Ovary (tissue), 9 donors: ENCODE results near the gene SLC37A2. TPM values are rescaled to one million over a fixed set of nuclear protein-coding genes. Genes with fewer than 3 reads are reported as not detected.
A peak's percentile ranks its signal among the peaks of the same experiment; 100 is the strongest.

Experiments
- DNase-seq, 5 donors: peaks; one replicate each; pipeline ENCODE4 v3.0.0-alpha.2; 2019 to 2020
- H3K27ac ChIP-seq, 2 donors: fragments of 200-600 bp; one replicate each; pipeline versions ENCODE4 v1.5.1 to v1.8.0; 2019 to 2022
- H3K27me3 ChIP-seq: fragments of 200-600 bp; one replicate; pipeline ENCODE4 v1.8.0; 2022
- H3K36me3 ChIP-seq: fragments of 200-600 bp; sonication (generic); one replicate; pipeline ENCODE4 v1.5.1; 2019
- H3K4me1 ChIP-seq: one replicate; pipeline ENCODE4 v1.8.1; 2013; ENCODE audit warnings: mild to moderate bottlenecking, moderate library complexity; ENCODE audit not compliant: insufficient read depth
- H3K4me3 ChIP-seq: fragments of 200-600 bp; sonication (generic); one replicate; pipeline ENCODE4 v1.5.1; 2017
- H3K9me3 ChIP-seq, 2 donors: fragments of 200-600 bp in 1 of 2; sonication (generic) in 1 of 2; one replicate each; pipeline versions ENCODE4 v1.5.1 to v1.8.1; 2013 to 2019; ENCODE audit warnings: mild to moderate bottlenecking in 1 of 2, moderate library complexity in 1 of 2
- CTCF ChIP-seq, 3 donors: fragments of 450-650 bp in 2 of 3; fragments of 200-600 bp in 1 of 3; IDR thresholded peaks; one replicate each; pipeline versions ENCODE4 v1.5.1 to v1.8.0; 2016 to 2022; ENCODE audit warnings: antibody characterized with exemption in 3 of 3, mild to moderate bottlenecking in 1 of 3
- EP300 ChIP-seq: sonication (generic); formaldehyde crosslinking; IDR thresholded peaks from one replicate; pipeline ENCODE4 v1.6.1; 2017; ENCODE audit warnings: antibody characterized with exemption
- POLR2A ChIP-seq: fragments of 450-650 bp; IDR thresholded peaks from one replicate; pipeline ENCODE4 v1.6.1; 2017; ENCODE audit warnings: antibody characterized with exemption, mild to moderate bottlenecking, moderate library complexity
- WGBS, 3 donors: extraction: QIAGEN DNeasy Blood & Tissue Kit in 1 of 3; methylation state at CpG; one replicate each; pipeline versions ENCODE4 v1.1.5 to v1.1.7; 2013 to 2017; 5-methylcytosine and 5-hydroxymethylcytosine counted together
- intact Hi-C, 4 donors: fragments of 100-400 bp; cut with DNase I; formaldehyde crosslinking; loops; one replicate each; pipeline versions ENCODE4 v1.11.0 to v1.15.1; 2022 to 2023
- polyA plus RNA-seq, 2 donors: library from polyadenylated mRNA; stranded (reverse); fragments of 200-250 nt in 1 of 2; fragments of 350-450 nt in 1 of 2; fragmentation: Illumina TruSeq in 1 of 2; extraction: RNeasy Lipid Tissue Mini Kit (QIAGEN cat#74804) in 1 of 2; gene quantifications; one replicate each; pipeline ENCODE4 v1.2.3, GENCODE V29; 2013 to 2014
- total RNA-seq, 7 donors: library from RNA; depleted of rRNA in 2 of 7; stranded (reverse); fragments of >200 nt in 2 of 7; fragmentation: NEBNext Ultra II Directional in 3 of 7; extraction: Animal tissue kit (Norgen Biotek cat#: 25700) in 3 of 7; gene quantifications; one replicate each; pipeline versions ENCODE4 v1.1.0 to v1.2.4, GENCODE V29; 2016 to 2023
- donor health status: DM: no; HTN: no; CAD: no; lungs with moderate emphysema.
- donor health status: DM: no; HTN: no; CAD: no.
- donor health status: Bipolar disorder and iron deficiency.
- donor health status: DM: yes; HTN: yes; CAD: no.
- donor health status: DM: no; HTN: no; CAD: no.
- donor health status: DM: yes; HTN: yes; CAD: no.

Gene SLC37A2
- total and polyA plus RNA-seq, 9 donors, result 0.93 to 7.9 (median 2.2) TPM

- WGBS, 3 donors, result 52 to 58% (median 54%) methylated on average over 4 of the region's 4 CpGs
- Histone ChIP-seq H3K27ac (no peak overlapping the region), H3K9me3 (no peaks in the 10 kb centered on the region), H3K4me1 (peaks cover 5% of the 10 kb centered on the region), H3K27me3 (no peaks in the 10 kb centered on the region), H3K4me3 (peak overlapping the region; percentile 73), H3K36me3 (no peaks in the 10 kb centered on the region)
- no peak for TF ChIP-seq EP300
- TF ChIP-seq POLR2A, result no peak
- TF ChIP-seq CTCF (IDR thresholded peaks at IDR 0.05), result no peak
- DNase-seq, result no peak
- intact Hi-C loops, result loop anchor here in 1 of 4 donors (10.0 kb wide), 1 partner anchor 236 kb away; no protein-coding TSS in a partner anchor
These were observed 47.4 kb downstream of the SLC37A2 start for GRCh38 chr11:125110506-125110905.

- WGBS, 3 donors, result 0 to 1% (median 0%) methylated on average over 9 of the region's 9 CpGs
- Histone ChIP-seq H3K4me1 (peaks cover 5% of the 10 kb centered on the region), H3K4me3 (peak overlapping the region; percentile 73), H3K36me3 (no peaks in the 10 kb centered on the region), H3K27me3 (no peaks in the 10 kb centered on the region), H3K27ac (peak overlapping the region in 1 of 2 donors; percentile 51), H3K9me3 (no peaks in the 10 kb centered on the region)
- intact Hi-C loops, result loop anchor here in 1 of 4 donors (10.0 kb wide), 1 partner anchor 236 kb away; no protein-coding TSS in a partner anchor
- TF ChIP-seq CTCF (IDR thresholded peaks at IDR 0.05), result no peak
- no peak for TF ChIP-seq POLR2A
- TF ChIP-seq EP300, result no peak
- DNase-seq, result no peak
These were observed 47.9 kb downstream of the SLC37A2 start for GRCh38 chr11:125111001-125111342.

- Histone ChIP-seq H3K9me3 (no peaks in the 10 kb centered on the region), H3K4me3 (peak within 1 kb of the TSS; percentile 73), H3K27me3 (no peaks in the 10 kb centered on the region), H3K27ac (peak within 1 kb of the TSS in 1 of 2 donors; percentile 51), H3K36me3 (no peaks in the 10 kb centered on the region), H3K4me1 (peaks cover 5% of the 10 kb centered on the region)
- DNase-seq, result peak; percentile 98 to 99 (median 99)
- 4 to 5% (median 4%) methylated on average over 47 to 49 of the region's 49 CpGs for WGBS, 3 donors
- intact Hi-C loops, result loop anchor here in 1 of 4 donors (10.0 kb wide), 1 partner anchor 237 kb away; no protein-coding TSS in a partner anchor
- TF ChIP-seq POLR2A (peak; percentile 44), CTCF (IDR thresholded peaks at IDR 0.05) (no peak)
These were observed 48.5 kb downstream of the SLC37A2 start, which contains the start of gene TMEM218 for GRCh38 chr11:125111343-125112207. Gene TMEM218, minus strand, starts transcription at chr11:125111626. Its CDS starts 9,385 bp downstream, at chr11:125102241.

- H3K27ac ChIP-seq, result no peak overlapping the region
- no peak for DNase-seq
- peak overlapping the region; percentile 26 for H3K4me3 ChIP-seq
- intact Hi-C loops, result loop anchor here in 1 of 4 donors (10.0 kb wide), 1 partner anchor 237 kb away; no protein-coding TSS in a partner anchor
- no peaks in the 10 kb centered on the region for H3K27me3 ChIP-seq
- TF ChIP-seq POLR2A (no peak), CTCF (IDR thresholded peaks at IDR 0.05) (no peak), EP300 (no peak)
- H3K9me3 ChIP-seq, result no peaks in the 10 kb centered on the region
- WGBS, 3 donors, result 77 to 86% (median 80%) methylated on average over 9 of the region's 9 CpGs
- H3K36me3 ChIP-seq, result no peaks in the 10 kb centered on the region
- H3K4me1 ChIP-seq, result peaks cover 5% of the 10 kb centered on the region
These were observed 49.1 kb downstream of the SLC37A2 start for GRCh38 chr11:125112208-125112604.
